Spleen (tissue), 7 donors: ENCODE measurements around the gene EFNA5.

ENCODE experiments used
- POLR2A ChIP-seq, 3 donors: fragments of 450-650 bp; IDR thresholded peaks; one replicate each; pipeline ENCODE4 v1.5.1; 2017; ENCODE audit warnings: antibody characterized with exemption in 3 of 3, mild to moderate bottlenecking in 1 of 3
- TF ChIP-seq, protein P1 (sequence below), 11 experiments: fragments of 200-600 bp in 7 of 11; fragments of 450-650 bp in 4 of 11; sonication (generic) in 4 of 11; IDR thresholded peaks in 8 of 11; conservative IDR thresholded peaks in 3 of 11; 1 replicate in 7 of 11; 2 replicates in 4 of 11; pipeline versions ENCODE4 v1.4.0 to v1.8.0; 2016 to 2021; ENCODE audit warnings: antibody characterized with exemption in 11 of 11, inconsistent platforms in 4 of 11, mild to moderate bottlenecking in 1 of 11
- donor health status: DM: no; HTN: no; CAD: no; lungs with moderate emphysema.
- donor health status: DM: no; HTN: no; CAD: no.
- donor health status: DM: no; HTN: no; CAD: no.

DNA sequence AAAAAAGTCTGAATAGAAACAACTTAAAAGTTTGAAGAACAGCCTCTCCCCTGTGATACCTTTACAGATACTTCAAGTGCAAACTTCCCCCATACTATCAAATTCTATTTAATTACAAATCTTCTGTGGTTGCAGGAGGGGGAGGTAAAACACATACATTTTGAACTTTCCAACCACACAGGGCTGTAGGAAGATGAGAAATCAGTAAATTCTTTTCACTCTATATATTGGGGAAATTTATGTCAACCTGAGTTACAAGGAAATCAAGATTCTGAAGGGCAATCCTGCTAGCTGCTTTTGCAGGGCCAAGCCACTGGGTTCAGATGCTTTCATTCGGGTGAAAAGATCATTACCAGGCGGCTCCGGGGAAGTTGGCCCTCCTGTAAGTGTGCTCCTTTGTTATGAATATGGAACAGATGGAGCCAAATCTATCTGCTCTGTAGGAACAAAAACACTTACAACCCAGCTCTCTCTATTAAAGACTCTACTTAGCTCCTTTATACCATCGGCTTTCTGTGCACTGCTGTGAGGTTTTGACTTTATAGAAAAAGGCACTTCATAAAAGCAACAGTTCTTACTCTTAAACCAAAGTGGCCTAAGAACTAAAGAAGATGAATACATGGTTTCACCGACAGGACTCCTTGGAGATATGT lies 269.1 kb downstream of the EFNA5 start:
- TF ChIP-seq, protein P1, sequence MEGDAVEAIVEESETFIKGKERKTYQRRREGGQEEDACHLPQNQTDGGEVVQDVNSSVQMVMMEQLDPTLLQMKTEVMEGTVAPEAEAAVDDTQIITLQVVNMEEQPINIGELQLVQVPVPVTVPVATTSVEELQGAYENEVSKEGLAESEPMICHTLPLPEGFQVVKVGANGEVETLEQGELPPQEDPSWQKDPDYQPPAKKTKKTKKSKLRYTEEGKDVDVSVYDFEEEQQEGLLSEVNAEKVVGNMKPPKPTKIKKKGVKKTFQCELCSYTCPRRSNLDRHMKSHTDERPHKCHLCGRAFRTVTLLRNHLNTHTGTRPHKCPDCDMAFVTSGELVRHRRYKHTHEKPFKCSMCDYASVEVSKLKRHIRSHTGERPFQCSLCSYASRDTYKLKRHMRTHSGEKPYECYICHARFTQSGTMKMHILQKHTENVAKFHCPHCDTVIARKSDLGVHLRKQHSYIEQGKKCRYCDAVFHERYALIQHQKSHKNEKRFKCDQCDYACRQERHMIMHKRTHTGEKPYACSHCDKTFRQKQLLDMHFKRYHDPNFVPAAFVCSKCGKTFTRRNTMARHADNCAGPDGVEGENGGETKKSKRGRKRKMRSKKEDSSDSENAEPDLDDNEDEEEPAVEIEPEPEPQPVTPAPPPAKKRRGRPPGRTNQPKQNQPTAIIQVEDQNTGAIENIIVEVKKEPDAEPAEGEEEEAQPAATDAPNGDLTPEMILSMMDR (IDR thresholded peaks at IDR 0.05 in 8 of 11, conservative IDR thresholded peaks at IDR 0.05 in 3 of 11), result no peak
- TF ChIP-seq POLR2A (IDR thresholded peaks at IDR 0.05), result no peak
